OCI-LY7 (cell line): ENCODE results near the gene SNCB.

Experiments
- CTCF ChIP-seq: fragments of 200-600 bp; sonication (generic); conservative IDR thresholded peaks from 2 replicates; pipeline ENCODE4 v1.5.1; 2014; ENCODE audit warnings: mild to moderate bottlenecking, antibody characterized with exemption, low read length, moderate library complexity, mixed read lengths
- EZH2phosphoT487 ChIP-seq: fragments of 200-600 bp; sonication (generic); IDR thresholded peaks from 2 replicates; pipeline ENCODE4 v1.6.1; 2018; ENCODE audit warnings: low read depth, borderline replicate concordance, mild to moderate bottlenecking, mixed run types, antibody characterized with exemption, low read length, moderate library complexity, mixed read lengths

GRCh38 chr5:176592573-176592972, 37.8 kb downstream of the SNCB start:
- TF ChIP-seq CTCF (no peak), EZH2phosphoT487 (no peak)
